ENCODE results near the gene FKBP9. TPM values are rescaled to one million over a fixed set of nuclear protein-coding genes. Genes with fewer than 3 reads are reported as not detected.

Gene FKBP9
- total RNA-seq, 1 experiment from 2014 or later: 11.0 TPM

- ChIA-PET POLR2A (interaction anchor here (0.6 to 1.6 kb wide), 5 partner anchors 16 to 1126 kb away, joined by 3 to 6 read pairs (median 4); no protein-coding TSS in a partner anchor), CTCF (interaction anchor here (0.6 to 3.9 kb wide), 9 partner anchors 16 to 180 kb away, joined by 3 to 54 read pairs (median 4); partner anchors contain the start of genes FKBP9 and RP9)
Measured at GRCh38 chr7:32941681-32942414, 15.4 kb upstream of the FKBP9 start.

More at GRCh38 chr7:32941681-32942414, 15.4 kb upstream of the FKBP9 start:
- H3K9me3 Mint-ChIP-seq: peaks cover 5% of the 10 kb centered on the region
- H3K4me3 Mint-ChIP-seq: peak overlapping the region; percentile 70
- H3K36me3 Mint-ChIP-seq: peaks cover 6% of the 10 kb centered on the region
- no peak for DNase-seq (ENCODE audit: low spot score)
- no peak for TF ChIP-seq ZNF263 (CRISPR knock-in tag; IDR thresholded peaks at IDR 0.05; ENCODE audit: low read depth)
- no peak for TF ChIP-seq SMAD4 (CRISPR knock-in tag; IDR thresholded peaks at IDR 0.05)
- TF ChIP-seq, protein P1, sequence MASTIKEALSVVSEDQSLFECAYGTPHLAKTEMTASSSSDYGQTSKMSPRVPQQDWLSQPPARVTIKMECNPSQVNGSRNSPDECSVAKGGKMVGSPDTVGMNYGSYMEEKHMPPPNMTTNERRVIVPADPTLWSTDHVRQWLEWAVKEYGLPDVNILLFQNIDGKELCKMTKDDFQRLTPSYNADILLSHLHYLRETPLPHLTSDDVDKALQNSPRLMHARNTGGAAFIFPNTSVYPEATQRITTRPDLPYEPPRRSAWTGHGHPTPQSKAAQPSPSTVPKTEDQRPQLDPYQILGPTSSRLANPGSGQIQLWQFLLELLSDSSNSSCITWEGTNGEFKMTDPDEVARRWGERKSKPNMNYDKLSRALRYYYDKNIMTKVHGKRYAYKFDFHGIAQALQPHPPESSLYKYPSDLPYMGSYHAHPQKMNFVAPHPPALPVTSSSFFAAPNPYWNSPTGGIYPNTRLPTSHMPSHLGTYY (CRISPR knock-in tag; IDR thresholded peaks at IDR 0.05): no peak
- TF ChIP-seq, protein P2, sequence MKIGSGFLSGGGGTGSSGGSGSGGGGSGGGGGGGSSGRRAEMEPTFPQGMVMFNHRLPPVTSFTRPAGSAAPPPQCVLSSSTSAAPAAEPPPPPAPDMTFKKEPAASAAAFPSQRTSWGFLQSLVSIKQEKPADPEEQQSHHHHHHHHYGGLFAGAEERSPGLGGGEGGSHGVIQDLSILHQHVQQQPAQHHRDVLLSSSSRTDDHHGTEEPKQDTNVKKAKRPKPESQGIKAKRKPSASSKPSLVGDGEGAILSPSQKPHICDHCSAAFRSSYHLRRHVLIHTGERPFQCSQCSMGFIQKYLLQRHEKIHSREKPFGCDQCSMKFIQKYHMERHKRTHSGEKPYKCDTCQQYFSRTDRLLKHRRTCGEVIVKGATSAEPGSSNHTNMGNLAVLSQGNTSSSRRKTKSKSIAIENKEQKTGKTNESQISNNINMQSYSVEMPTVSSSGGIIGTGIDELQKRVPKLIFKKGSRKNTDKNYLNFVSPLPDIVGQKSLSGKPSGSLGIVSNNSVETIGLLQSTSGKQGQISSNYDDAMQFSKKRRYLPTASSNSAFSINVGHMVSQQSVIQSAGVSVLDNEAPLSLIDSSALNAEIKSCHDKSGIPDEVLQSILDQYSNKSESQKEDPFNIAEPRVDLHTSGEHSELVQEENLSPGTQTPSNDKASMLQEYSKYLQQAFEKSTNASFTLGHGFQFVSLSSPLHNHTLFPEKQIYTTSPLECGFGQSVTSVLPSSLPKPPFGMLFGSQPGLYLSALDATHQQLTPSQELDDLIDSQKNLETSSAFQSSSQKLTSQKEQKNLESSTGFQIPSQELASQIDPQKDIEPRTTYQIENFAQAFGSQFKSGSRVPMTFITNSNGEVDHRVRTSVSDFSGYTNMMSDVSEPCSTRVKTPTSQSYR (CRISPR knock-in tag; IDR thresholded peaks at IDR 0.05): no peak
- no peak for TF ChIP-seq AFF4 (CRISPR knock-in tag; IDR thresholded peaks at IDR 0.05; ENCODE audit: borderline replicate concordance)
- TF ChIP-seq FOXJ3 (CRISPR knock-in tag; IDR thresholded peaks at IDR 0.05; ENCODE audit: borderline replicate concordance): no peak
- TF ChIP-seq TP53 (CRISPR knock-in tag; IDR thresholded peaks at IDR 0.05): no peak
- TF ChIP-seq, protein P3, sequence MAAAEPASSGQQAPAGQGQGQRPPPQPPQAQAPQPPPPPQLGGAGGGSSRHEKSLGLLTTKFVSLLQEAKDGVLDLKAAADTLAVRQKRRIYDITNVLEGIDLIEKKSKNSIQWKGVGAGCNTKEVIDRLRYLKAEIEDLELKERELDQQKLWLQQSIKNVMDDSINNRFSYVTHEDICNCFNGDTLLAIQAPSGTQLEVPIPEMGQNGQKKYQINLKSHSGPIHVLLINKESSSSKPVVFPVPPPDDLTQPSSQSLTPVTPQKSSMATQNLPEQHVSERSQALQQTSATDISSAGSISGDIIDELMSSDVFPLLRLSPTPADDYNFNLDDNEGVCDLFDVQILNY (CRISPR knock-in tag; IDR thresholded peaks at IDR 0.05): no peak
- TF ChIP-seq ZMAT4 (CRISPR knock-in tag; IDR thresholded peaks at IDR 0.05): no peak
- no peak for TF ChIP-seq TEAD4 (CRISPR knock-in tag; IDR thresholded peaks at IDR 0.05)
- ATAC-seq: peak; percentile 5
- H3K27ac Mint-ChIP-seq: no peak overlapping the region
- peaks cover 14% of the 10 kb centered on the region for H3K4me1 Mint-ChIP-seq
- peaks cover 97% of the 10 kb centered on the region for H3K27me3 Mint-ChIP-seq (ENCODE audit: low read depth)

Measured in WTC11 (cell line).